GM12878 (cell line): Measurements from ENCODE around the gene GLT8D2. TPM values are rescaled to one million over a fixed set of nuclear protein-coding genes. Genes with fewer than 3 reads are reported as not detected.
A peak's percentile ranks its signal among the peaks of the same experiment; 100 is the strongest.

Experiments
- BACH1 ChIP-seq: fragments of 450-650 bp; IDR thresholded peaks from 2 replicates; pipeline ENCODE4 v1.6.1; 2017; ENCODE audit warnings: mild to moderate bottlenecking, borderline replicate concordance
- CREB1 ChIP-seq: IDR thresholded peaks from 2 replicates; pipeline ENCODE4 v1.6.1; 2012; ENCODE audit warnings: low read depth, mild to moderate bottlenecking, inconsistent platforms
- DPF2 ChIP-seq: fragments of 450-650 bp; IDR thresholded peaks from 2 replicates; pipeline ENCODE4 v1.6.1; 2017; ENCODE audit warnings: mild to moderate bottlenecking
- KLF5 ChIP-seq: fragments of 450-650 bp; IDR thresholded peaks from 2 replicates; pipeline ENCODE4 v1.6.1; 2014; ENCODE audit warnings: mild to moderate bottlenecking; ENCODE audit not compliant: partially characterized antibody
- MEF2B ChIP-seq: fragments of 450-650 bp; IDR thresholded peaks from 2 replicates; pipeline ENCODE4 v1.6.1; 2018; ENCODE audit warnings: mild to moderate bottlenecking, moderate library complexity; ENCODE audit not compliant: partially characterized antibody, poor library complexity, severe bottlenecking
- MYB ChIP-seq: fragments of 150-350 bp; IDR thresholded peaks from 2 replicates; pipeline ENCODE4 v1.6.1; 2014; ENCODE audit warnings: mild to moderate bottlenecking, low read depth, low read length, borderline replicate concordance
- POU2F2 ChIP-seq: IDR thresholded peaks from 3 replicates; pipeline ENCODE4 v1.6.1; 2011; ENCODE audit warnings: low read depth, mild to moderate bottlenecking, low read length, borderline replicate concordance
- RCOR1 ChIP-seq: conservative IDR thresholded peaks from 2 replicates; pipeline ENCODE4 v1.6.1; 2012; ENCODE audit warnings: low read depth, low read length, improper control_type of control experiment
- SUPT20H ChIP-seq: IDR thresholded peaks from 2 replicates; pipeline ENCODE4 v1.6.1; 2011; ENCODE audit warnings: low read depth, mild to moderate bottlenecking, low read length, moderate library complexity, borderline replicate concordance; ENCODE audit not compliant: control insufficient read depth
- ZNF384 ChIP-seq: IDR thresholded peaks from 2 replicates; pipeline ENCODE4 v1.6.1; 2012; ENCODE audit warnings: low read depth, mild to moderate bottlenecking, low read length, improper control_type of control experiment, borderline replicate concordance
- polyA plus RNA-seq, 11 experiments: library from polyadenylated mRNA; depleted of rRNA in 4 of 11; unstranded in 6 of 11; stranded (reverse) in 5 of 11; fragments of >200 nt; fragmentation: Nextera tagmentation in 4 of 11; fragmentation: Illumina TruSeq in 1 of 11; extraction: Ambion mirVana in 4 of 11; extraction: Trizol in 1 of 11; gene quantifications; 1 replicate in 1 of 11; 2 replicates in 10 of 11; pipeline versions ENCODE4 v1.2.1 to v1.2.3, GENCODE V29; 2011 to 2016; ENCODE audit warnings: inconsistent platforms in 2 of 11, missing spikeins in 2 of 11, low read depth in 1 of 11
- total RNA-seq, 4 experiments: library from RNA; depleted of rRNA in 3 of 4; stranded (reverse); fragments of >200 nt in 3 of 4; fragmentation: Illumina TruSeq in 1 of 4; extraction: Trizol in 1 of 4; gene quantifications; 2 replicates each; pipeline versions ENCODE4 v1.2.1 to v1.2.3, GENCODE V29; 2013 to 2021
- TF ChIP-seq, protein P1 (sequence below): fragments of 450-650 bp; IDR thresholded peaks from 2 replicates; pipeline ENCODE4 v1.6.1; 2016; ENCODE audit warnings: mild to moderate bottlenecking
- TF ChIP-seq, protein P2 (sequence below): fragments of 450-650 bp; IDR thresholded peaks from 2 replicates; pipeline ENCODE4 v1.6.1; 2018; ENCODE audit warnings: mild to moderate bottlenecking, low read depth, moderate library complexity; ENCODE audit not compliant: partially characterized antibody
- TF ChIP-seq, protein P3 (sequence below): IDR thresholded peaks from 2 replicates; pipeline ENCODE4 v1.6.1; 2012; ENCODE audit warnings: mild to moderate bottlenecking, low read depth, low read length
- TF ChIP-seq, protein P4 (sequence below): fragments of 150-350 bp; IDR thresholded peaks from 2 replicates; pipeline ENCODE4 v1.6.1; 2014; ENCODE audit warnings: mild to moderate bottlenecking, low read depth, low read length
- TF ChIP-seq, protein P5 (sequence below): fragments of 150-350 bp; IDR thresholded peaks from 2 replicates; pipeline ENCODE4 v1.6.1; 2016; ENCODE audit warnings: low read depth, low read length

The GLT8D2 gene
- total and polyA plus RNA-seq, 10 of the 15 experiments (the other 5 are each of a cell fraction or from before 2014, with no cell fraction given), result 0.06 to 0.80 (median 0.37) TPM; not detected in 1

DNA sequence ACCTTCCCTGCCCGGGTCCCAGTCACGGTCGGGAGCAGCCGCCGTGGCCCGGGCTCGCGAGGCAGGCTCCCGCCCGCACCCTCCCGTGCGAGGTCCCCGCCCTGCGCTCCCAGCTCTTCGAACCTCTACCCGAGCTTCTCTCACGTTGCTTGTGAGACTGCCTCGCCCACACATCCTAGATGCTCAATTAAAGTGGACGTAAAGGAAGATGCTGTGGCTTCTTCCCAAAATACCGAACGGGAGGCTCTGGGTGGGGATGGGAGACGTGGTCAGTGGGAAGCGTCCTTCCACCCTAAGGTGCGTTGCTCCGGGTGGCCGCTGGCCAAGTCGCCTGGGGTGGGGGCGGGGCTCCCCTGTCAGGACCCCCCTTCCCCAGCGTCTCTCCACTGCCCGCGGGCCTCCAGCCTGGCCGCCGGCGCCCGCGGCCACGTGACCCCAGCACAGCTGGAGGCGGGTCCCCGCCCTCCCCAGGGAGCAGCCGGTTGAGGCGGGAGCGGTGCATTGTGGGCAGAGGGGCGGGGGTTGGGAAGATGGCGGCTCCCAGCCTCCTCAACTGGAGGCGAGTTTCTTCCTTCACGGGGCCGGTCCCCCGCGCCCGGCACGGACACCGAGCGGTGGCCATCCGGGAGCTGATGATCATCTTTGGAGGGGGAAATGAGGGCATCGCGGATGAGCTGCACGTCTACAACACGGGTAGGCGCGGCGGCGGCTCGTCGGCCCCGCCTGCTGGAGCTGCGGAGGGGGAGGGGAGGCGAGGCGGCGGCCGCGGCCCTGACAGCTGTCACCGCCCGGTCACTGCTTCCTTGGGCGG lies 14.2 kb upstream of the GLT8D2 start, which contains the start of gene HCFC2 (continued):
- TF ChIP-seq, protein P1, sequence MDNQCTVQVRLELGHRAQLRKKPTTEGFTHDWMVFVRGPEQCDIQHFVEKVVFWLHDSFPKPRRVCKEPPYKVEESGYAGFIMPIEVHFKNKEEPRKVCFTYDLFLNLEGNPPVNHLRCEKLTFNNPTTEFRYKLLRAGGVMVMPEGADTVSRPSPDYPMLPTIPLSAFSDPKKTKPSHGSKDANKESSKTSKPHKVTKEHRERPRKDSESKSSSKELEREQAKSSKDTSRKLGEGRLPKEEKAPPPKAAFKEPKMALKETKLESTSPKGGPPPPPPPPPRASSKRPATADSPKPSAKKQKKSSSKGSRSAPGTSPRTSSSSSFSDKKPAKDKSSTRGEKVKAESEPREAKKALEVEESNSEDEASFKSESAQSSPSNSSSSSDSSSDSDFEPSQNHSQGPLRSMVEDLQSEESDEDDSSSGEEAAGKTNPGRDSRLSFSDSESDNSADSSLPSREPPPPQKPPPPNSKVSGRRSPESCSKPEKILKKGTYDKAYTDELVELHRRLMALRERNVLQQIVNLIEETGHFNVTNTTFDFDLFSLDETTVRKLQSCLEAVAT, result 0 out of 2 replicates have a peak, but pooled peaks have one; percentile 62
- TF ChIP-seq ZNF384, result no peak
- TF ChIP-seq RCOR1, result no peak; the same call in 1 of the 2 replicates
- TF ChIP-seq, protein P2, sequence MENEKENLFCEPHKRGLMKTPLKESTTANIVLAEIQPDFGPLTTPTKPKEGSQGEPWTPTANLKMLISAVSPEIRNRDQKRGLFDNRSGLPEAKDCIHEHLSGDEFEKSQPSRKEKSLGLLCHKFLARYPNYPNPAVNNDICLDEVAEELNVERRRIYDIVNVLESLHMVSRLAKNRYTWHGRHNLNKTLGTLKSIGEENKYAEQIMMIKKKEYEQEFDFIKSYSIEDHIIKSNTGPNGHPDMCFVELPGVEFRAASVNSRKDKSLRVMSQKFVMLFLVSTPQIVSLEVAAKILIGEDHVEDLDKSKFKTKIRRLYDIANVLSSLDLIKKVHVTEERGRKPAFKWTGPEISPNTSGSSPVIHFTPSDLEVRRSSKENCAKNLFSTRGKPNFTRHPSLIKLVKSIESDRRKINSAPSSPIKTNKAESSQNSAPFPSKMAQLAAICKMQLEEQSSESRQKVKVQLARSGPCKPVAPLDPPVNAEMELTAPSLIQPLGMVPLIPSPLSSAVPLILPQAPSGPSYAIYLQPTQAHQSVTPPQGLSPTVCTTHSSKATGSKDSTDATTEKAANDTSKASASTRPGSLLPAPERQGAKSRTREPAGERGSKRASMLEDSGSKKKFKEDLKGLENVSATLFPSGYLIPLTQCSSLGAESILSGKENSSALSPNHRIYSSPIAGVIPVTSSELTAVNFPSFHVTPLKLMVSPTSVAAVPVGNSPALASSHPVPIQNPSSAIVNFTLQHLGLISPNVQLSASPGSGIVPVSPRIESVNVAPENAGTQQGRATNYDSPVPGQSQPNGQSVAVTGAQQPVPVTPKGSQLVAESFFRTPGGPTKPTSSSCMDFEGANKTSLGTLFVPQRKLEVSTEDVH, result no peak
- no peak for TF ChIP-seq SUPT20H
- peak; percentile 69; the same call in 1 of the 2 replicates for TF ChIP-seq BACH1
- peak; percentile 54; the same call in 1 of the 2 replicates for TF ChIP-seq CREB1
- TF ChIP-seq KLF5, result peak; percentile 48
- TF ChIP-seq, protein P3, sequence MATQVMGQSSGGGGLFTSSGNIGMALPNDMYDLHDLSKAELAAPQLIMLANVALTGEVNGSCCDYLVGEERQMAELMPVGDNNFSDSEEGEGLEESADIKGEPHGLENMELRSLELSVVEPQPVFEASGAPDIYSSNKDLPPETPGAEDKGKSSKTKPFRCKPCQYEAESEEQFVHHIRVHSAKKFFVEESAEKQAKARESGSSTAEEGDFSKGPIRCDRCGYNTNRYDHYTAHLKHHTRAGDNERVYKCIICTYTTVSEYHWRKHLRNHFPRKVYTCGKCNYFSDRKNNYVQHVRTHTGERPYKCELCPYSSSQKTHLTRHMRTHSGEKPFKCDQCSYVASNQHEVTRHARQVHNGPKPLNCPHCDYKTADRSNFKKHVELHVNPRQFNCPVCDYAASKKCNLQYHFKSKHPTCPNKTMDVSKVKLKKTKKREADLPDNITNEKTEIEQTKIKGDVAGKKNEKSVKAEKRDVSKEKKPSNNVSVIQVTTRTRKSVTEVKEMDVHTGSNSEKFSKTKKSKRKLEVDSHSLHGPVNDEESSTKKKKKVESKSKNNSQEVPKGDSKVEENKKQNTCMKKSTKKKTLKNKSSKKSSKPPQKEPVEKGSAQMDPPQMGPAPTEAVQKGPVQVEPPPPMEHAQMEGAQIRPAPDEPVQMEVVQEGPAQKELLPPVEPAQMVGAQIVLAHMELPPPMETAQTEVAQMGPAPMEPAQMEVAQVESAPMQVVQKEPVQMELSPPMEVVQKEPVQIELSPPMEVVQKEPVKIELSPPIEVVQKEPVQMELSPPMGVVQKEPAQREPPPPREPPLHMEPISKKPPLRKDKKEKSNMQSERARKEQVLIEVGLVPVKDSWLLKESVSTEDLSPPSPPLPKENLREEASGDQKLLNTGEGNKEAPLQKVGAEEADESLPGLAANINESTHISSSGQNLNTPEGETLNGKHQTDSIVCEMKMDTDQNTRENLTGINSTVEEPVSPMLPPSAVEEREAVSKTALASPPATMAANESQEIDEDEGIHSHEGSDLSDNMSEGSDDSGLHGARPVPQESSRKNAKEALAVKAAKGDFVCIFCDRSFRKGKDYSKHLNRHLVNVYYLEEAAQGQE, result no peak
- TF ChIP-seq MEF2B, result peak; percentile 99
- TF ChIP-seq MYB, result no peak
- peak; percentile 61 for TF ChIP-seq DPF2
- TF ChIP-seq, protein P4, sequence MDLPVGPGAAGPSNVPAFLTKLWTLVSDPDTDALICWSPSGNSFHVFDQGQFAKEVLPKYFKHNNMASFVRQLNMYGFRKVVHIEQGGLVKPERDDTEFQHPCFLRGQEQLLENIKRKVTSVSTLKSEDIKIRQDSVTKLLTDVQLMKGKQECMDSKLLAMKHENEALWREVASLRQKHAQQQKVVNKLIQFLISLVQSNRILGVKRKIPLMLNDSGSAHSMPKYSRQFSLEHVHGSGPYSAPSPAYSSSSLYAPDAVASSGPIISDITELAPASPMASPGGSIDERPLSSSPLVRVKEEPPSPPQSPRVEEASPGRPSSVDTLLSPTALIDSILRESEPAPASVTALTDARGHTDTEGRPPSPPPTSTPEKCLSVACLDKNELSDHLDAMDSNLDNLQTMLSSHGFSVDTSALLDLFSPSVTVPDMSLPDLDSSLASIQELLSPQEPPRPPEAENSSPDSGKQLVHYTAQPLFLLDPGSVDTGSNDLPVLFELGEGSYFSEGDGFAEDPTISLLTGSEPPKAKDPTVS, result no peak
- no peak for TF ChIP-seq POU2F2
- TF ChIP-seq, protein P5, sequence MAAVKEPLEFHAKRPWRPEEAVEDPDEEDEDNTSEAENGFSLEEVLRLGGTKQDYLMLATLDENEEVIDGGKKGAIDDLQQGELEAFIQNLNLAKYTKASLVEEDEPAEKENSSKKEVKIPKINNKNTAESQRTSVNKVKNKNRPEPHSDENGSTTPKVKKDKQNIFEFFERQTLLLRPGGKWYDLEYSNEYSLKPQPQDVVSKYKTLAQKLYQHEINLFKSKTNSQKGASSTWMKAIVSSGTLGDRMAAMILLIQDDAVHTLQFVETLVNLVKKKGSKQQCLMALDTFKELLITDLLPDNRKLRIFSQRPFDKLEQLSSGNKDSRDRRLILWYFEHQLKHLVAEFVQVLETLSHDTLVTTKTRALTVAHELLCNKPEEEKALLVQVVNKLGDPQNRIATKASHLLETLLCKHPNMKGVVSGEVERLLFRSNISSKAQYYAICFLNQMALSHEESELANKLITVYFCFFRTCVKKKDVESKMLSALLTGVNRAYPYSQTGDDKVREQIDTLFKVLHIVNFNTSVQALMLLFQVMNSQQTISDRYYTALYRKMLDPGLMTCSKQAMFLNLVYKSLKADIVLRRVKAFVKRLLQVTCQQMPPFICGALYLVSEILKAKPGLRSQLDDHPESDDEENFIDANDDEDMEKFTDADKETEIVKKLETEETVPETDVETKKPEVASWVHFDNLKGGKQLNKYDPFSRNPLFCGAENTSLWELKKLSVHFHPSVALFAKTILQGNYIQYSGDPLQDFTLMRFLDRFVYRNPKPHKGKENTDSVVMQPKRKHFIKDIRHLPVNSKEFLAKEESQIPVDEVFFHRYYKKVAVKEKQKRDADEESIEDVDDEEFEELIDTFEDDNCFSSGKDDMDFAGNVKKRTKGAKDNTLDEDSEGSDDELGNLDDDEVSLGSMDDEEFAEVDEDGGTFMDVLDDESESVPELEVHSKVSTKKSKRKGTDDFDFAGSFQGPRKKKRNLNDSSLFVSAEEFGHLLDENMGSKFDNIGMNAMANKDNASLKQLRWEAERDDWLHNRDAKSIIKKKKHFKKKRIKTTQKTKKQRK, result no peak
